ENCODE results near the gene PLAC1.

Gene PLAC1

DNA sequence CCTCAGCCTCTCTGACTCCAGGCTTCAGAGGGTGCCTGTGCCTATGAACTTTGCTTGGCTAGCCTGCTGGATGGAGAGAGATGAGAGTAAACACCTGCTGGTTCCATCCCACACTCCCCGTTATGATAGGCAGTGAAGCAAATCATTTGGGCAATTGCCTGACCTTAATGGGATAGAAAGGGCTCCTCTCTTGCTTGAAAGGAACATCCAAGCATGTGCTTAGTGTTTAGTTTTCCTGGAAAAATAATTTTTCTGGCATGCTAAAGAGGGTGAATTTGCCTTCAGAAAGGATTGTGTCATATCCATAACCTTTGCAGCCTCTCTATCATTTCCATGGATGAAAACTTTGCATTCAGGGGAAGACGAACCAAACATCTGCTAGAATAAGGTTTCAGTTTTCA is 10.8 kb downstream of the PLAC1 start:
- Histone ChIP-seq H3K4me1 (ENCODE audit: low read length) (no peaks in the 10 kb centered on the region), H3K27me3 (ENCODE audit: low read depth, low read length) (no peaks in the 10 kb centered on the region), H2AFZ (ENCODE audit: low read depth, low read length) (no peak overlapping the region), H3K36me3 (replicated peaks; ENCODE audit: low read depth, low read length) (no peaks in the 10 kb centered on the region), H4K20me1 (ENCODE audit: insufficient read depth, low read length) (no peaks in the 10 kb centered on the region), H3K9ac (ENCODE audit: low read length) (no peak overlapping the region), H3K79me2 (ENCODE audit: low read length) (no peaks in the 10 kb centered on the region), H3K27ac (ENCODE audit: low read length) (no peak overlapping the region), H3K4me2 (ENCODE audit: low read length) (no peak overlapping the region), H3K9me3 (ENCODE audit: insufficient read depth, low read length) (no peaks in the 10 kb centered on the region), H3K4me3 (ENCODE audit: low read length) (no peak overlapping the region)
- TF ChIP-seq EZH2phosphoT487 (IDR thresholded peaks at IDR 0.05; ENCODE audit: low read depth): no peak
- no peak for TF ChIP-seq CTCF (IDR thresholded peaks at IDR 0.05; ENCODE audit: low read depth, low read length)

DNA sequence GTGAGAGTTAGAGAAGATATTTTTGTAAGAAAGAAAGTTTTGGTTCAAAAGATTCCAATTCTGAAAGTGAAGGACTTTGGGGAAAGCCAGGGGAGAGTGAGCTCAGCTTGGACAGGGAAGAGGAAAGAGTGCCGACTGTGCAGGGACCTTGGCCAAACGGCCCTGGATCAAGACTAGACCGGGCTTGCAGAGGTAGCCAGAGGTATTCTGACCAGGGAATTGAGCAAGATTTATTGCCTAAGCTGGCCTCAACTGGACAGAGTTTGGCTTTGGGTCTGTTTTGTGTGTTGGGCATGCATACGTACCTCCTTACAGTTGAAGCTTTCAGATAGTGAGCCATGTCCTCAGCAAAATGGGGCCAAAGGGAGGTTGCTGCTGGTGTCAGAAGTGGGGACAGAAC is 11.6 kb downstream of the PLAC1 start:
- no peak overlapping the region for H3K27ac ChIP-seq (ENCODE audit: low read length)
- no peak overlapping the region for H3K4me3 ChIP-seq (ENCODE audit: low read length)
- no peaks in the 10 kb centered on the region for H3K9me3 ChIP-seq (ENCODE audit: insufficient read depth, low read length)
- no peaks in the 10 kb centered on the region for H4K20me1 ChIP-seq (ENCODE audit: insufficient read depth, low read length)
- no peak overlapping the region for H3K4me2 ChIP-seq (ENCODE audit: low read length)
- H3K27me3 ChIP-seq (ENCODE audit: low read depth, low read length): no peaks in the 10 kb centered on the region
- no peaks in the 10 kb centered on the region for H3K79me2 ChIP-seq (ENCODE audit: low read length)
- H2AFZ ChIP-seq (ENCODE audit: low read depth, low read length): no peak overlapping the region
- H3K4me1 ChIP-seq (ENCODE audit: low read length): peaks cover under 1% of the 10 kb centered on the region; the same call in 1 of the 2 replicates
- no peak overlapping the region for H3K9ac ChIP-seq (ENCODE audit: low read length)
- TF ChIP-seq EZH2phosphoT487 (IDR thresholded peaks at IDR 0.05; ENCODE audit: low read depth) (no peak), CTCF (IDR thresholded peaks at IDR 0.05; ENCODE audit: low read depth, low read length) (no peak)
- H3K36me3 ChIP-seq (replicated peaks; ENCODE audit: low read depth, low read length): no peaks in the 10 kb centered on the region

DNA sequence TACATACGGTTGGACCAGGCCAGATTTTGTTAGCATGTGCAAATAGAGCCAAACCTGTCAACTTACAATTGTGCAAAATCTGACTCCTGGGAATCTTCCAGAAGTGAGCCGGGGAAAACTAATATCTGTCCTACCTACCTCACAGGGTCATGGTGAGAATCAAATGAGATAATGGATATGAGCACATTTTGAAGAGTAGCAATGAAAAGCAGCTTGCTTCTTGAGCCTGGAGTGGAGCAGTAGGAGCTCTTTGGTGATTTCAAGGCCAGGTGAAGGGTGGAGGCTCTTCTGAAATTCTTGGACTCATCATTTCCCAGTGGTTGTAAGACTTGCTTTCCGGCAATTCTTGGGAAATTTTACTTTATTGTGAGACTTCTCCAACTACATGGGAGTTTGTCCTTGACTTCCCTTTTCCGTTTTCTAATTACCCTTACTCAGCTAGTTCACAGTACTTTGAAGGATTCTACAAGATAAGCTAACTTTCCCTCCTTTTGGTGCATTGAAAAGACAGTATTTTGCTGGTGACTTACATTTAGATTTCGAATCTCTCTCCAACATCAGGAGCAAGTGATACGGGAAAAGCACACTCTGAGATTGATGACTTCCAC is 12.2 kb downstream of the PLAC1 start:
- no peak overlapping the region for H3K4me2 ChIP-seq (ENCODE audit: low read length)
- H3K27me3 ChIP-seq (ENCODE audit: low read depth, low read length): no peaks in the 10 kb centered on the region
- no peak overlapping the region for H3K27ac ChIP-seq (ENCODE audit: low read length)
- no peak overlapping the region for H3K4me3 ChIP-seq (ENCODE audit: low read length)
- no peaks in the 10 kb centered on the region for H3K36me3 ChIP-seq (replicated peaks; ENCODE audit: low read depth, low read length)
- TF ChIP-seq CTCF (IDR thresholded peaks at IDR 0.05; ENCODE audit: low read depth, low read length) (no peak), EZH2phosphoT487 (IDR thresholded peaks at IDR 0.05; ENCODE audit: low read depth) (no peak)
- H3K9me3 ChIP-seq (ENCODE audit: insufficient read depth, low read length): no peaks in the 10 kb centered on the region
- H2AFZ ChIP-seq (ENCODE audit: low read depth, low read length): no peak overlapping the region
- H3K4me1 ChIP-seq (ENCODE audit: low read length): peaks cover 7% of the 10 kb centered on the region
- H3K79me2 ChIP-seq (ENCODE audit: low read length): no peaks in the 10 kb centered on the region
- no peak overlapping the region for H3K9ac ChIP-seq (ENCODE audit: low read length)
- H4K20me1 ChIP-seq (ENCODE audit: insufficient read depth, low read length): no peaks in the 10 kb centered on the region

DNA sequence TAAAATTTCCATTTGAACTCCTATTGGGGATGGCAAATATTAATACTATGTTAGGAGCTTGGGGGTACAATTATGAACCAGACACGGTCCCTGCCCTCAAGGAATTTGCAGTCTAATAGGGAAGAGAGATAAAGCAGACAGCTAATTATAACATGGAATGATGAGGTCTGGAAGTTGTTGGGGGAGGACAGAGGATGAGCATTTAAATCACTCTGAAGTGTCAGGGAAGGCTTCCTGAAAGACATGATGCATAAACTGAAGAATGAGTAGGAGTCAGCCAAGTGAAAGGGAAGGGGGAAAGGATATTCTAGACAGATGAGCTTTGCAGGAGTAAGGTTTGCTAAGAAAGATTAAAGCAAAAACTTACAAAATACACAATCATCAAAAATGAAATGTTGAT is 15.9 kb downstream of the PLAC1 start:
- Histone ChIP-seq H3K27me3 (ENCODE audit: low read depth, low read length) (no peaks in the 10 kb centered on the region), H3K27ac (ENCODE audit: low read length) (no peak overlapping the region), H3K9ac (ENCODE audit: low read length) (no peak overlapping the region), H3K36me3 (replicated peaks; ENCODE audit: low read depth, low read length) (no peaks in the 10 kb centered on the region), H3K4me2 (ENCODE audit: low read length) (no peak overlapping the region), H2AFZ (ENCODE audit: low read depth, low read length) (no peak overlapping the region), H4K20me1 (ENCODE audit: insufficient read depth, low read length) (no peaks in the 10 kb centered on the region), H3K9me3 (ENCODE audit: insufficient read depth, low read length) (no peaks in the 10 kb centered on the region), H3K79me2 (ENCODE audit: low read length) (no peaks in the 10 kb centered on the region), H3K4me3 (ENCODE audit: low read length) (no peak overlapping the region), H3K4me1 (ENCODE audit: low read length) (peaks cover 10% of the 10 kb centered on the region)
- no peak for TF ChIP-seq EZH2phosphoT487 (IDR thresholded peaks at IDR 0.05; ENCODE audit: low read depth)
- no peak for TF ChIP-seq CTCF (IDR thresholded peaks at IDR 0.05; ENCODE audit: low read depth, low read length)

Measured in OCI-LY3 (cell line).